Measurements from ENCODE around the gene CDC42EP2. TPM values are rescaled to one million over a fixed set of nuclear protein-coding genes. Genes with fewer than 3 reads are reported as not detected.

CDC42EP2 gene
- total and polyA plus RNA-seq, 10 of the 15 experiments (the other 5 are each of a cell fraction or from before 2014, with no cell fraction given), result 0.03 to 1.2 (median 0.09) TPM; not detected in 3

- WGBS (ENCODE audit: insufficient coverage, insufficient replicate concordance, low lambda C conversion rate, missing lambda C conversion rate), result 1% methylated on average over 4 of the region's 4 CpGs
- Histone ChIP-seq H4K20me1 (ENCODE audit: control insufficient read depth, insufficient read depth) (no peaks in the 10 kb centered on the region), H2AFZ (ENCODE audit: control insufficient read depth, low read depth, low read length) (peak overlapping the region; percentile 41), H3K27ac (ENCODE audit: control insufficient read depth, insufficient read depth) (no peak overlapping the region), H3K9me3 (replicated peaks; ENCODE audit: control insufficient read depth, insufficient read depth, low read length) (no peaks in the 10 kb centered on the region), H3K79me2 (ENCODE audit: control insufficient read depth, insufficient read depth, low read length) (no peaks in the 10 kb centered on the region), H3K36me3 (ENCODE audit: control insufficient read depth in 2 of 2, insufficient read depth in 2 of 2, low read length in 1 of 2) (no peaks in the 10 kb centered on the region), H3K4me3 (no peak overlapping the region), H3K27me3 (replicated peaks in 1 of 2; ENCODE audit: control insufficient read depth in 2 of 2, insufficient read depth in 2 of 2, low read length in 1 of 2) (no peaks in the 10 kb centered on the region; a peak in 1 of 4 replicates), H3K4me2 (ENCODE audit: control insufficient read depth, insufficient read depth) (no peak overlapping the region), H3K4me1 (ENCODE audit: control insufficient read depth, insufficient read depth, low read length) (peaks cover 16% of the 10 kb centered on the region), H3K9ac (ENCODE audit: control insufficient read depth, insufficient read depth, low read length) (no peak overlapping the region)
- ChIA-PET POLR2A (no interaction called here), CTCF (interaction anchor here (0.6 to 4.4 kb wide), 11 partner anchors 14 to 147 kb away, joined by 3 to 29 read pairs (median 4); no protein-coding TSS in a partner anchor), RAD21 (ENCODE audit: unreplicated experiment) (interaction anchor here (1.0 to 1.9 kb wide), 5 partner anchors 15 to 144 kb away, joined by 5 to 10 read pairs (median 5); no protein-coding TSS in a partner anchor), SMC1A (ENCODE audit: uncharacterized antibody, unreplicated experiment) (interaction anchor here (0.7 to 3.0 kb wide), 8 partner anchors 12 to 144 kb away, joined by 3 to 18 read pairs (median 5); partner anchors contain the start of gene FRMD8)
- in situ Hi-C loops (cut with MboI) (loop anchor here (5.0 kb wide), 1 partner anchor 146 kb away; no protein-coding TSS in a partner anchor), intact Hi-C loops (cut with micrococcal nuclease; ENCODE audit: unreplicated experiment) (loop anchor here (1.0 to 5.0 kb wide), 3 partner anchors 51 to 144 kb away; no protein-coding TSS in a partner anchor)
- ATAC-seq (peak; percentile 42), DNase-seq (ENCODE audit: low read depth, low spot score) (no peak), FAIRE-seq (no peak)
- no TSS peak for BruUV-seq (replicated peaks)
- TF ChIP-seq RAD21 (IDR thresholded peaks at IDR 0.05; ENCODE audit: insufficient read depth, low read depth, low read length) (peak; percentile 94), MLLT1 (IDR thresholded peaks at IDR 0.05) (peak; percentile 40; the same call in 1 of the 2 replicates), IKZF1 (conservative IDR thresholded peaks at IDR 0.05) (peak; percentile 67), TARDBP (IDR thresholded peaks at IDR 0.05; ENCODE audit: borderline replicate concordance) (no peak), ZNF384 (IDR thresholded peaks at IDR 0.05; ENCODE audit: borderline replicate concordance, low read depth, low read length) (peak; percentile 89), CBX3 (IDR thresholded peaks at IDR 0.05; ENCODE audit: borderline replicate concordance, low read depth) (no peak), YY1 (IDR thresholded peaks at IDR 0.05; ENCODE audit: low read depth, low read length) (0 out of 2 replicates have a peak, but pooled peaks have one; percentile 51), MXI1 (IDR thresholded peaks at IDR 0.05; ENCODE audit: low read depth, low read length) (0 out of 2 replicates have a peak, but pooled peaks have one; percentile 18), IKZF2 (IDR thresholded peaks at IDR 0.05) (peak in 1 of 2 experiments; percentile 65; a peak in 2 of 4 replicates), JUNB (IDR thresholded peaks at IDR 0.05) (no peak), SMC3 (IDR thresholded peaks at IDR 0.05; ENCODE audit: borderline replicate concordance, low read length) (peak; percentile 90), RUNX3 (IDR thresholded peaks at IDR 0.05; ENCODE audit: low read length) (peak; percentile 56; the same call in 1 of the 2 replicates), BHLHE40 (IDR thresholded peaks at IDR 0.05; ENCODE audit: borderline replicate concordance in 1 of 2, low read depth in 2 of 2, low read length in 1 of 2) (0 out of 4 replicates have a peak, but pooled peaks of 1 of the 2 experiments have one; percentile 13), CTCF (IDR thresholded peaks at IDR 0.05 in 2 of 3, conservative IDR thresholded peaks at IDR 0.05 in 1 of 3; ENCODE audit: control insufficient read depth in 2 of 3, extremely low read depth in 1 of 3, insufficient read depth in 1 of 3, low read depth in 3 of 3, low read length in 3 of 3) (peak; percentile 74 to 79 (median 76)), KLF5 (IDR thresholded peaks at IDR 0.05; ENCODE audit: partially characterized antibody) (peak; percentile 33)
- TF ChIP-seq, protein P1, sequence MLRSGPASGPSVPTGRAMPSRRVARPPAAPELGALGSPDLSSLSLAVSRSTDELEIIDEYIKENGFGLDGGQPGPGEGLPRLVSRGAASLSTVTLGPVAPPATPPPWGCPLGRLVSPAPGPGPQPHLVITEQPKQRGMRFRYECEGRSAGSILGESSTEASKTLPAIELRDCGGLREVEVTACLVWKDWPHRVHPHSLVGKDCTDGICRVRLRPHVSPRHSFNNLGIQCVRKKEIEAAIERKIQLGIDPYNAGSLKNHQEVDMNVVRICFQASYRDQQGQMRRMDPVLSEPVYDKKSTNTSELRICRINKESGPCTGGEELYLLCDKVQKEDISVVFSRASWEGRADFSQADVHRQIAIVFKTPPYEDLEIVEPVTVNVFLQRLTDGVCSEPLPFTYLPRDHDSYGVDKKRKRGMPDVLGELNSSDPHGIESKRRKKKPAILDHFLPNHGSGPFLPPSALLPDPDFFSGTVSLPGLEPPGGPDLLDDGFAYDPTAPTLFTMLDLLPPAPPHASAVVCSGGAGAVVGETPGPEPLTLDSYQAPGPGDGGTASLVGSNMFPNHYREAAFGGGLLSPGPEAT (IDR thresholded peaks at IDR 0.05; ENCODE audit: low read depth), result 0 out of 2 replicates have a peak, but pooled peaks have one; percentile 27
Measured at GRCh38 chr11:65366340-65366773, 51.7 kb downstream of the CDC42EP2 start.

All from GM12878 (cell line).